Mesenchymal stem cell (in vitro differentiated cells and primary cell): ENCODE data around the gene NTRK2.

ENCODE experiments used
- DNase-seq: peaks from one replicate; pipeline ENCODE4 v3.0.0-alpha.2; 2013
- H2AFZ ChIP-seq: one replicate; pipeline ENCODE4 v1.6.1; 2013; ENCODE audit warnings: low read depth, mild to moderate bottlenecking, control low read depth, inconsistent platforms, low read length, moderate library complexity
- H2AK5ac ChIP-seq: 2 replicates; pipeline ENCODE4 v1.6.1; 2013; ENCODE audit warnings: low read length, moderate library complexity, mild to moderate bottlenecking, inconsistent platforms; ENCODE audit not compliant: severe bottlenecking
- H2BK120ac ChIP-seq: one replicate; pipeline ENCODE4 v1.6.1; 2013; ENCODE audit warnings: low read depth, mild to moderate bottlenecking, inconsistent platforms, low read length, moderate library complexity
- H2BK12ac ChIP-seq, 2 experiments: one replicate each; pipeline ENCODE4 v1.6.1; 2013; ENCODE audit warnings: inconsistent platforms in 2 of 2, low read length in 2 of 2, mild to moderate bottlenecking in 2 of 2, moderate library complexity in 2 of 2, control low read depth in 1 of 2
- H2BK15ac ChIP-seq: one replicate; pipeline ENCODE4 v1.6.1; 2013; ENCODE audit warnings: mild to moderate bottlenecking, low read depth, inconsistent platforms; ENCODE audit not compliant: poor library complexity, severe bottlenecking
- H2BK5ac ChIP-seq: 2 replicates; pipeline ENCODE4 v1.6.1; 2013; ENCODE audit warnings: low read depth, mild to moderate bottlenecking, low read length, control low read depth, inconsistent platforms; ENCODE audit not compliant: poor library complexity, severe bottlenecking
- H3K14ac ChIP-seq, 2 experiments: one replicate each; pipeline ENCODE4 v1.6.1; 2013; ENCODE audit warnings: inconsistent platforms in 2 of 2, low read length in 2 of 2, control low read depth in 1 of 2, mild to moderate bottlenecking in 1 of 2, moderate library complexity in 1 of 2
- H3K18ac ChIP-seq, 2 experiments: one replicate each; pipeline ENCODE4 v1.6.1; 2013; ENCODE audit warnings: inconsistent platforms in 2 of 2, low read length in 2 of 2, control low read depth in 1 of 2, low read depth in 1 of 2, mild to moderate bottlenecking in 1 of 2
- H3K23ac ChIP-seq, 2 experiments: one replicate each; pipeline ENCODE4 v1.6.1; 2013; ENCODE audit warnings: inconsistent platforms in 2 of 2, low read length in 2 of 2, mild to moderate bottlenecking in 2 of 2, moderate library complexity in 2 of 2, control low read depth in 1 of 2
- H3K27ac ChIP-seq: 2 replicates; pipeline ENCODE4 v1.5.1; 2013; ENCODE audit warnings: mild to moderate bottlenecking, moderate library complexity, low read length, control low read depth, inconsistent platforms; ENCODE audit not compliant: poor library complexity, severe bottlenecking
- H3K27me3 ChIP-seq, 2 experiments: 2 replicates each; pipeline versions ENCODE4 v1.6.1 to v1.7.0; 2013; ENCODE audit warnings: low read length in 2 of 2, mild to moderate bottlenecking in 2 of 2, moderate library complexity in 2 of 2, control low read depth in 1 of 2, inconsistent platforms in 1 of 2; ENCODE audit not compliant: control insufficient read depth in 1 of 2, insufficient read depth in 1 of 2
- H3K36me3 ChIP-seq, 2 experiments: 2 replicates each; pipeline versions ENCODE4 v1.6.1 to v1.7.0; 2013; ENCODE audit warnings: low read length in 2 of 2, control low read depth in 1 of 2, inconsistent platforms in 1 of 2, low read depth in 1 of 2, mild to moderate bottlenecking in 1 of 2; ENCODE audit not compliant: insufficient read depth in 2 of 2, control insufficient read depth in 1 of 2
- H3K4ac ChIP-seq, 2 experiments: one replicate each; pipeline ENCODE4 v1.6.1; 2013; ENCODE audit warnings: inconsistent platforms in 2 of 2, low read length in 2 of 2, mild to moderate bottlenecking in 2 of 2, moderate library complexity in 2 of 2, control low read depth in 1 of 2, low read depth in 1 of 2
- H3K4me1 ChIP-seq: 2 replicates; pipeline ENCODE4 v1.6.1; 2013; ENCODE audit warnings: low read depth, low read length, control low read depth; ENCODE audit not compliant: control insufficient read depth, insufficient read depth
- H3K4me2 ChIP-seq: 2 replicates; pipeline ENCODE4 v1.6.1; 2013; ENCODE audit warnings: low read length, mild to moderate bottlenecking, inconsistent platforms; ENCODE audit not compliant: poor library complexity, severe bottlenecking
- H3K4me3 ChIP-seq, 2 experiments: 2 replicates each; pipeline versions ENCODE4 v1.5.1 to v1.7.0; 2013; ENCODE audit warnings: low read length in 2 of 2, mild to moderate bottlenecking in 2 of 2, control low read depth in 1 of 2, low read depth in 1 of 2; ENCODE audit not compliant: insufficient read depth in 1 of 2
- H3K79me1 ChIP-seq: replicated peaks from 2 replicates; pipeline ENCODE4 v1.6.1; 2013; ENCODE audit warnings: mild to moderate bottlenecking, control low read depth, low read length, inconsistent platforms; ENCODE audit not compliant: poor library complexity, severe bottlenecking
- H3K9ac ChIP-seq: 2 replicates; pipeline ENCODE4 v1.7.0; 2013; ENCODE audit warnings: mild to moderate bottlenecking, low read length, moderate library complexity
- H3K9me3 ChIP-seq: 2 replicates; pipeline ENCODE4 v1.7.0; 2013; ENCODE audit warnings: mild to moderate bottlenecking, low read length; ENCODE audit not compliant: control insufficient read depth
- H4K8ac ChIP-seq: one replicate; pipeline ENCODE4 v1.6.1; 2013; ENCODE audit warnings: inconsistent platforms, mild to moderate bottlenecking, low read length, moderate library complexity
- H4K91ac ChIP-seq: one replicate; pipeline ENCODE4 v1.6.1; 2013; ENCODE audit warnings: mild to moderate bottlenecking, low read length, inconsistent platforms
- WGBS: methylation state at CpG from one replicate; pipeline ENCODE4 v1.1.7; 2013; ENCODE audit warnings: mixed read lengths; 5-methylcytosine and 5-hydroxymethylcytosine counted together

The NTRK2 gene

GRCh38 chr9:84781931-84782866, 112.7 kb downstream of the NTRK2 start:
- H3K4me3 ChIP-seq: peak overlapping the region in 1 of 2 experiments; percentile 54
- no peak overlapping the region for H2BK120ac ChIP-seq
- H2BK15ac ChIP-seq: no peak overlapping the region

GRCh38 chr9:84785792-84786547, 116.4 kb downstream of the NTRK2 start:
- no peak overlapping the region for H4K91ac ChIP-seq
- no peaks in the 10 kb centered on the region for H3K79me1 ChIP-seq
- H2AK5ac ChIP-seq: no peak overlapping the region
- no peak overlapping the region for H3K23ac ChIP-seq
- no peak overlapping the region for H4K8ac ChIP-seq
- no peak overlapping the region for H2BK15ac ChIP-seq
- H2BK120ac ChIP-seq: no peak overlapping the region
- no peaks in the 10 kb centered on the region for H3K4me1 ChIP-seq
- no peak overlapping the region for H2BK5ac ChIP-seq
- no peak overlapping the region for H3K27ac ChIP-seq
- no peak overlapping the region for H3K4me2 ChIP-seq
- H3K14ac ChIP-seq: no peak overlapping the region
- no peak overlapping the region for H2BK12ac ChIP-seq
- no peak overlapping the region for H3K4ac ChIP-seq
- no peak overlapping the region for H3K9ac ChIP-seq
- DNase-seq: no peak
- no peaks in the 10 kb centered on the region for H3K9me3 ChIP-seq
- no peak overlapping the region for H3K18ac ChIP-seq
- H3K27me3 ChIP-seq: peaks cover 0 to 30% of the 10 kb centered on the region in 2 experiments
- no peak overlapping the region for H3K4me3 ChIP-seq
- H3K36me3 ChIP-seq: no peaks in the 10 kb centered on the region
- no peak overlapping the region for H2AFZ ChIP-seq
- 90% methylated on average over 2 of the region's 4 CpGs for WGBS

More at GRCh38 chr9:84781931-84782866, 112.7 kb downstream of the NTRK2 start:
- no peak overlapping the region for H3K27ac ChIP-seq
- no peak overlapping the region for H3K23ac ChIP-seq
- H3K4me1 ChIP-seq: no peaks in the 10 kb centered on the region
- no peak for DNase-seq
- H2BK12ac ChIP-seq: no peak overlapping the region
- no peak overlapping the region for H2AK5ac ChIP-seq
- H3K79me1 ChIP-seq: no peaks in the 10 kb centered on the region
- H3K9ac ChIP-seq: peak overlapping the region; percentile 56
- no peak overlapping the region for H3K4ac ChIP-seq
- no peaks in the 10 kb centered on the region for H3K36me3 ChIP-seq
- 82% methylated on average over 11 of the region's 11 CpGs for WGBS
- H4K91ac ChIP-seq: no peak overlapping the region
- no peak overlapping the region for H2BK5ac ChIP-seq
- H2AFZ ChIP-seq: no peak overlapping the region
- H4K8ac ChIP-seq: no peak overlapping the region
- no peak overlapping the region for H3K4me2 ChIP-seq
- no peak overlapping the region for H3K14ac ChIP-seq
- H3K27me3 ChIP-seq: peaks cover 0 to 44% of the 10 kb centered on the region in 2 experiments
- H3K9me3 ChIP-seq: no peaks in the 10 kb centered on the region
- no peak overlapping the region for H3K18ac ChIP-seq

GRCh38 chr9:84788803-84789462, 119.4 kb downstream of the NTRK2 start:
- no peak overlapping the region for H3K4me2 ChIP-seq
- no peak overlapping the region for H3K4me3 ChIP-seq
- WGBS: 96% methylated on average over 5 of the region's 5 CpGs
- H3K4ac ChIP-seq: no peak overlapping the region
- no peak overlapping the region for H4K8ac ChIP-seq
- no peak overlapping the region for H2BK120ac ChIP-seq
- H2BK15ac ChIP-seq: no peak overlapping the region
- no peak overlapping the region for H3K9ac ChIP-seq
- H3K18ac ChIP-seq: no peak overlapping the region
- H4K91ac ChIP-seq: no peak overlapping the region
- H3K79me1 ChIP-seq: no peaks in the 10 kb centered on the region
- no peaks in the 10 kb centered on the region for H3K36me3 ChIP-seq
- H3K9me3 ChIP-seq: no peaks in the 10 kb centered on the region
- H3K23ac ChIP-seq: no peak overlapping the region
- no peaks in the 10 kb centered on the region for H3K4me1 ChIP-seq
- no peak for DNase-seq
- no peak overlapping the region for H2BK12ac ChIP-seq
- no peak overlapping the region for H3K27ac ChIP-seq
- H2AFZ ChIP-seq: no peak overlapping the region
- no peak overlapping the region for H2BK5ac ChIP-seq
- peaks cover 0 to 20% of the 10 kb centered on the region in 2 experiments for H3K27me3 ChIP-seq
- no peak overlapping the region for H3K14ac ChIP-seq
- no peak overlapping the region for H2AK5ac ChIP-seq

GRCh38 chr9:84789463-84789830, 119.9 kb downstream of the NTRK2 start:
- no peaks in the 10 kb centered on the region for H3K36me3 ChIP-seq
- no peak overlapping the region for H2BK120ac ChIP-seq
- no peak overlapping the region for H4K8ac ChIP-seq
- H3K18ac ChIP-seq: no peak overlapping the region
- no peak overlapping the region for H2BK12ac ChIP-seq
- no peaks in the 10 kb centered on the region for H3K4me1 ChIP-seq
- H3K4me2 ChIP-seq: no peak overlapping the region
- WGBS: 89% methylated on average over 5 of the region's 5 CpGs
- H3K27me3 ChIP-seq: peaks cover 0 to 18% of the 10 kb centered on the region in 2 experiments
- no peaks in the 10 kb centered on the region for H3K79me1 ChIP-seq
- H3K14ac ChIP-seq: no peak overlapping the region
- no peak overlapping the region for H4K91ac ChIP-seq
- no peak overlapping the region for H2AK5ac ChIP-seq
- no peak overlapping the region for H2AFZ ChIP-seq
- no peak overlapping the region for H3K9ac ChIP-seq
- no peaks in the 10 kb centered on the region for H3K9me3 ChIP-seq
- H3K4ac ChIP-seq: no peak overlapping the region
- no peak overlapping the region for H3K23ac ChIP-seq
- H3K4me3 ChIP-seq: no peak overlapping the region
- H2BK15ac ChIP-seq: no peak overlapping the region
- H2BK5ac ChIP-seq: no peak overlapping the region
- no peak overlapping the region for H3K27ac ChIP-seq
- no peak for DNase-seq
